OCI-LY7 (cell line): Measurements from ENCODE around the gene COPZ2.
"Not testable (repeated sequence)": the region's sequence is repeated elsewhere in the genome, so short reads cannot be mapped to it uniquely, and the experiment has no call there.

Experiments
- EZH2phosphoT487 ChIP-seq: fragments of 200-600 bp; sonication (generic); IDR thresholded peaks from 2 replicates; pipeline ENCODE4 v1.6.1; 2018; ENCODE audit warnings: low read depth, borderline replicate concordance, mild to moderate bottlenecking, mixed run types, antibody characterized with exemption, low read length, moderate library complexity, mixed read lengths
- TF ChIP-seq, protein P1 (sequence below): fragments of 200-600 bp; sonication (generic); conservative IDR thresholded peaks from 2 replicates; pipeline ENCODE4 v1.5.1; 2014; ENCODE audit warnings: mild to moderate bottlenecking, antibody characterized with exemption, low read length, moderate library complexity, mixed read lengths

GRCh38 chr17:48034734-48035133 lies 2.9 kb downstream of the COPZ2 start:
- TF ChIP-seq, protein P1, sequence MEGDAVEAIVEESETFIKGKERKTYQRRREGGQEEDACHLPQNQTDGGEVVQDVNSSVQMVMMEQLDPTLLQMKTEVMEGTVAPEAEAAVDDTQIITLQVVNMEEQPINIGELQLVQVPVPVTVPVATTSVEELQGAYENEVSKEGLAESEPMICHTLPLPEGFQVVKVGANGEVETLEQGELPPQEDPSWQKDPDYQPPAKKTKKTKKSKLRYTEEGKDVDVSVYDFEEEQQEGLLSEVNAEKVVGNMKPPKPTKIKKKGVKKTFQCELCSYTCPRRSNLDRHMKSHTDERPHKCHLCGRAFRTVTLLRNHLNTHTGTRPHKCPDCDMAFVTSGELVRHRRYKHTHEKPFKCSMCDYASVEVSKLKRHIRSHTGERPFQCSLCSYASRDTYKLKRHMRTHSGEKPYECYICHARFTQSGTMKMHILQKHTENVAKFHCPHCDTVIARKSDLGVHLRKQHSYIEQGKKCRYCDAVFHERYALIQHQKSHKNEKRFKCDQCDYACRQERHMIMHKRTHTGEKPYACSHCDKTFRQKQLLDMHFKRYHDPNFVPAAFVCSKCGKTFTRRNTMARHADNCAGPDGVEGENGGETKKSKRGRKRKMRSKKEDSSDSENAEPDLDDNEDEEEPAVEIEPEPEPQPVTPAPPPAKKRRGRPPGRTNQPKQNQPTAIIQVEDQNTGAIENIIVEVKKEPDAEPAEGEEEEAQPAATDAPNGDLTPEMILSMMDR: not testable (repeated sequence)
- TF ChIP-seq EZH2phosphoT487: not testable (repeated sequence)
